HFF-Myc (cell line): ENCODE measurements around the gene MROH9.
A peak's percentile ranks its signal among the peaks of the same experiment; 100 is the strongest.

ENCODE experiments used
- DNase-seq: peaks from one replicate; pipeline ENCODE4 v3.0.0-alpha.2; 2011; ENCODE audit warnings: low read depth; ENCODE audit errors: extremely low read depth
- H3K4me3 ChIP-seq: replicated peaks from 2 replicates; pipeline ENCODE4 v1.5.1; 2011; ENCODE audit warnings: low read depth, mild to moderate bottlenecking, control low read depth, low read length
- TF ChIP-seq, protein P1 (sequence below): IDR thresholded peaks from 2 replicates; pipeline ENCODE4 v1.5.1; 2012; ENCODE audit warnings: mild to moderate bottlenecking, low read depth, low read length, control low read depth; ENCODE audit errors: missing control alignments

MROH9 gene

DNA sequence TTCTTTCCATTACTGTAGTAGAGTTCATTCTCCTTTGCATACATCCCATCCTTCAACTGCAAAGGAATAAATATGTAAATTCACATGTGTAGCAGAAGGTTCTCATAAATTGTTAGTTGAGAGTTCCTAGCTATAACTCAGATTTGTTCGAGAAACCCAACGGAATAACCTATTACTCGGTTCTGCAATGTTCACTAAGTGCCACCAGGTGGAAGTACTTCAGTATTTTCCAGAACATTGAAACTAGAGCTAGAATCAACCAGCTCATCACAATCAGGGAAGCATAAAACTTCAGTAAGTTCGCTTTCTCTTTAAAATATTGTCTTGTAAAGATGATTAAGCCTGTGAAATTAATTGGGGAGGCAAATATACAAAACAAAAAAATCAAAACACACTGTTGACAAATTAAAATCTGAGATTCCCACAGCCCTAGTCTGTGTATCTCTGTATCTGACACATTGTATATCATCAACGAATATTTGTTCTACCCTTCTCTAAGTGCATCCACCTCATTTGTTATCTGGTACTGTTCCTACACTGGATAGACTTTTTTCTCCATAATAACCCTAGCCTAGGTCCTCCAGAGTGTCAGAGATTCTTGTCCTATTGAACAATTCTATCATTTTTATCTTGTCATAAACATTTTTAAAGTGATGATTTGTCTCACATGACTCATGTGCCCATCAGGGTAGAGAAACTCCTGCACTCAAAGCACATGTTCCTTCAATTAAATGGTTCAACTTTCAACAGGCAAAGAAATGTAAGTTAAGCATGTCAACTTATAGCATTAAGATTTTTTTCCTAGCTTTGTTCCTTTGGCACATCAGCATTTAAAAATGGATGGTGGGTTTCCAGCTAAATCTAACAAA is 31.9 kb downstream of the MROH9 start:
- H3K4me3 ChIP-seq = no peak overlapping the region
- DNase-seq = peak; percentile 17
- TF ChIP-seq, protein P1, sequence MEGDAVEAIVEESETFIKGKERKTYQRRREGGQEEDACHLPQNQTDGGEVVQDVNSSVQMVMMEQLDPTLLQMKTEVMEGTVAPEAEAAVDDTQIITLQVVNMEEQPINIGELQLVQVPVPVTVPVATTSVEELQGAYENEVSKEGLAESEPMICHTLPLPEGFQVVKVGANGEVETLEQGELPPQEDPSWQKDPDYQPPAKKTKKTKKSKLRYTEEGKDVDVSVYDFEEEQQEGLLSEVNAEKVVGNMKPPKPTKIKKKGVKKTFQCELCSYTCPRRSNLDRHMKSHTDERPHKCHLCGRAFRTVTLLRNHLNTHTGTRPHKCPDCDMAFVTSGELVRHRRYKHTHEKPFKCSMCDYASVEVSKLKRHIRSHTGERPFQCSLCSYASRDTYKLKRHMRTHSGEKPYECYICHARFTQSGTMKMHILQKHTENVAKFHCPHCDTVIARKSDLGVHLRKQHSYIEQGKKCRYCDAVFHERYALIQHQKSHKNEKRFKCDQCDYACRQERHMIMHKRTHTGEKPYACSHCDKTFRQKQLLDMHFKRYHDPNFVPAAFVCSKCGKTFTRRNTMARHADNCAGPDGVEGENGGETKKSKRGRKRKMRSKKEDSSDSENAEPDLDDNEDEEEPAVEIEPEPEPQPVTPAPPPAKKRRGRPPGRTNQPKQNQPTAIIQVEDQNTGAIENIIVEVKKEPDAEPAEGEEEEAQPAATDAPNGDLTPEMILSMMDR = peak; percentile 39

DNA sequence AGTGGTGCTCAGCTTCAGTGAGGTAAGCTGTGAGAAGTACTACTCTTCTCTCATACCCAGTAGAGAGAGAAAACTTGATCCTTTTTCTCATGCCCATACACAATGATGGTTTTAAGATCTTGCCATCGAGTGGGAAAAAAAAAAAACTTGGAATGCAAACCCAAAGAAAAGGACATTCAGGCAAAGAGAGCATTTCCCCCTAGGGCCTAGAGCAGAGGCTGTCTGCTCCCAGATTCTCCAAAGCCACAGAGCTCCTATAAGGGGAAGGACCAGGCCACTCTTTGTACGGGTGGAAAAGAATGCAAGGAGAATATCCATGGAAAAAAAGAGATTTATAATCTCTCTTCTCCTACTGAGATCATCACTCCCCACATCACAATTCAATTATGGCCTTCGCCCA is 34.9 kb downstream of the MROH9 start:
- H3K4me3 ChIP-seq = no peak overlapping the region
- TF ChIP-seq, protein P1 = no peak
- DNase-seq = no peak

DNA sequence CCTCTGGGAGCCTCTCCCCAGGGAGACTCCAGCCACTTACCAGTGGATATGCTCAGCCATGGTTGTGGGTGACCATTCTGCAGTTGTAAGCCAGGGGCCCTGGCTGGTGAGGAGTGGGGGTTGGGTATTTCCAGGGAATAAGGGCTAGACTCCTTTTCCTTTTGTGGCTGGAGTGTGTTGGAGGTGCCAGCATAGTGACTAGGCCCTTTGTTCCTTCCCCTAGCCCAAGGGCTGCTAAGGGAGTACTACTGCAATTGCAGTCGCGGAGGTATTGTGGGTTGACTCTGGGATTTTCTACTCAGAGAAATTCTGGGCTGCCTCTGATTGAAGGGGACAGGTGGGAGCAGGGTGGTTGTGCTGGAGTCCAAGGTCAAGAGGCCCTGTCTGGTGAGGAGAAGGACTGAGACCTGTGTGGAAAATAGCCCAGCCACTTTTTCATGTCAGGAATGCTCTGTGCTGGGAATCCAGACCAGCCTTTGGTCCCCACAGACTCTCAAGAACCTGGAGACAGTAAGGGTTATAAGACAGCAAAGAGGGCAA is 43.1 kb downstream of the MROH9 start:
- TF ChIP-seq, protein P1 = no peak
- no peak overlapping the region for H3K4me3 ChIP-seq
- no peak for DNase-seq

DNA sequence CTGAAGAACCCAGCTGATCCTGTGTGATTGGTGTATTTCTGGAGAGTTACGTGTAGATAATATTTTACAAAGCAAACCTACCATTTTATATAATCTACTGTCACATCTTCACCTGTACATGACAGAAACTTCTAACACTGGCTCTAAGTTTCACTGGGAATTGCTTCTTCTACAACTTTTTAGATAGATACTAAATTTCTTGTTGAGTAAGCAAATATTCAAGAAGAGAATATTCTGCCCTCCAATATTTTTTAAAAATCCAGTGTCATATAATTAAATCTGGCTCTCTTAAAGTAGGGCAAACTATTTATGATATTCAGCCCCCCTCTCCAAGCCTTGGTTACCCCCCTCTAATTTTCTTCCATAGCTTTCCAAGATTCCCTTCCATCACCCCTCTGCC is 50.1 kb downstream of the MROH9 start:
- H3K4me3 ChIP-seq = no peak overlapping the region
- TF ChIP-seq, protein P1 = no peak
- DNase-seq = no peak

DNA sequence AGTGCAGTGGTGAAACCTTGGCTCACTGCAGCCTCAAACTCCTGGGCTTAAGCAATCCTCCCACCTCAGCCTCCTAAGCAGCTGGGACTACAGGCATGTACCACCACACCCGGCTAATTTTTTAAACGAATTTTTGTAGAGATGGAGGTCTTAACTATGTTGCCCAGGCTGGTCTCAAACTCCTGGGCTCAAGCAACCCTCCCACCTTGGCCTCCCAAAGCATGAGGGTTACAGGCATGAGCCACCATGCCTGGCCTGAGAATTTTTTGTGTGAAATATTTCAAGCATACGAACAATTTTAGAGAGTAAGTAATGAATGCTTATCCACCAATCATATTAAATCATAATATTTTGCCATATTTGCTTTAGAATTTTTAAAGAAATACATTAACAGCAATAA is 51.6 kb downstream of the MROH9 start:
- TF ChIP-seq, protein P1 = no peak
- DNase-seq = no peak
- no peak overlapping the region for H3K4me3 ChIP-seq

DNA sequence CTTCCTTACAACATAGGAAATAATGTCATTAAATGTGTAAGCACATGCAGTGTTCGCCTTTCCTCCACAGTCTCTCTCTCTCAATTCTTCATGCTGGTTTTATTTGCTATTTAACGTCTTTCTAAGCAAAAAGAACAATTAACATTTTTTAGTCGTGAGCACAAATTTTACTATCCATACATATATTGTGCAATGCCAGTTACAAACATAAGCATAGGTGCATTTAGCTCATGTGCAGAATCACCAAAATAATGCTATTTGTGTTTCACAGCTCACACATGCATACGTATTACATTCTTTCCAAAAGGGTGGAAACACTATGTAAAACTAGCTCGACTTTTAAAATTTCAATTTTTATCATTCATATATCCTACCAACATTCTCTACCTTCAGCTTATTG is 52.1 kb downstream of the MROH9 start:
- TF ChIP-seq, protein P1 = no peak
- no peak for DNase-seq
- no peak overlapping the region for H3K4me3 ChIP-seq
